ENCODE results near the gene PMP22. TPM values are rescaled to one million over a fixed set of nuclear protein-coding genes. Genes with fewer than 3 reads are reported as not detected.

Gene PMP22
- total RNA-seq, 1 experiment from 2014 or later = 28.7 TPM

DNA sequence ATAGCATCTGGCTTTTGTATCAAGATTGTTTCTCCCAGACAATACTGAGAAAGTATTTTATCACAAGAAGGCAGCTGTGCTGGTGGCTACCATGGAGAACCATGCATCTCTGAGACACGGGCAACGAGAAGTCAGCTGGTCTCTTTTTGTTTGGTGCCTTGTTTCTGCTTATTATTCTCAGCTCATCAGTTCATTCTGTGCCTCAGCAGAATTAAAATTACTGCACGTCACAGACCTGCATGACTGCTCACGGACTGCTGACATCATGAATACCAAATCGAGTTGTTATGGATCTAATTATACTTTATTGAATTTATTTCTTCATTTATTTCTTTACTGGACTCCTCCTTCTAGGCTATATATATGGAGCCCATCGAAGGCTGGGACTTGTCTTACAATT lies 19.0 kb upstream of the PMP22 start:
- Histone ChIP-seq H3K9ac (ENCODE audit: low read length) (no peak overlapping the region), H3K36me3 (ENCODE audit: control insufficient read depth in 1 of 2, insufficient read depth in 2 of 2, low read length in 2 of 2) (no peaks in the 10 kb centered on the region), H3K27me3 (ENCODE audit: insufficient read depth, low read length) (no peaks in the 10 kb centered on the region), H3K9me3 (ENCODE audit: control insufficient read depth in 1 of 2, insufficient read depth in 1 of 2, low read depth in 1 of 2, low read length in 2 of 2) (no peaks in the 10 kb centered on the region), H3K4me1 (ENCODE audit: control insufficient read depth in 1 of 2, insufficient read depth in 2 of 2, low read length in 2 of 2) (peaks cover 0 to 4% of the 10 kb centered on the region in 2 experiments; a peak in 2 of 4 replicates), H3K4me3 (replicated peaks in 1 of 2; ENCODE audit: low read depth in 1 of 2, low read length in 2 of 2) (no peak overlapping the region), H3K9me2 (ENCODE audit: insufficient read depth) (no peaks in the 10 kb centered on the region), H3K79me2 (ENCODE audit: insufficient read depth, low read length) (no peaks in the 10 kb centered on the region), H3K27ac (ENCODE audit: low read depth, low read length) (no peak overlapping the region), H2AFZ (ENCODE audit: low read depth, low read length, poor library complexity, severe bottlenecking) (no peak overlapping the region), H3K4me2 (ENCODE audit: low read length) (no peak overlapping the region), H4K20me1 (ENCODE audit: insufficient read depth) (no peaks in the 10 kb centered on the region)
- CTCF ChIA-PET = no interaction called here
- BruUV-seq (replicated peaks) = no TSS peak
- RAD21 ChIA-PET (ENCODE audit: low non-redundant PET in 1 of 2, low total read pairs in 2 of 2, uncharacterized antibody in 2 of 2, unreplicated experiment in 2 of 2) = interaction anchor here in 1 of 2 experiments (0.6 kb wide), 1 partner anchor 63 kb away, joined by 5 read pairs; no protein-coding TSS in a partner anchor
- intact Hi-C loops (cut with micrococcal nuclease) = no loop called here
- TF ChIP-seq, protein P1, sequence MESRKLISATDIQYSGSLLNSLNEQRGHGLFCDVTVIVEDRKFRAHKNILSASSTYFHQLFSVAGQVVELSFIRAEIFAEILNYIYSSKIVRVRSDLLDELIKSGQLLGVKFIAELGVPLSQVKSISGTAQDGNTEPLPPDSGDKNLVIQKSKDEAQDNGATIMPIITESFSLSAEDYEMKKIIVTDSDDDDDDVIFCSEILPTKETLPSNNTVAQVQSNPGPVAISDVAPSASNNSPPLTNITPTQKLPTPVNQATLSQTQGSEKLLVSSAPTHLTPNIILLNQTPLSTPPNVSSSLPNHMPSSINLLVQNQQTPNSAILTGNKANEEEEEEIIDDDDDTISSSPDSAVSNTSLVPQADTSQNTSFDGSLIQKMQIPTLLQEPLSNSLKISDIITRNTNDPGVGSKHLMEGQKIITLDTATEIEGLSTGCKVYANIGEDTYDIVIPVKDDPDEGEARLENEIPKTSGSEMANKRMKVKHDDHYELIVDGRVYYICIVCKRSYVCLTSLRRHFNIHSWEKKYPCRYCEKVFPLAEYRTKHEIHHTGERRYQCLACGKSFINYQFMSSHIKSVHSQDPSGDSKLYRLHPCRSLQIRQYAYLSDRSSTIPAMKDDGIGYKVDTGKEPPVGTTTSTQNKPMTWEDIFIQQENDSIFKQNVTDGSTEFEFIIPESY (IDR thresholded peaks at IDR 0.05; ENCODE audit: extremely low read depth, insufficient replicate concordance, low read length) = no peak
- no peak for TF ChIP-seq RAD21 (IDR thresholded peaks at IDR 0.05; ENCODE audit: low read depth)
- TF ChIP-seq ATF3 (IDR thresholded peaks at IDR 0.05) = no peak
- no peak for TF ChIP-seq CBX3 (IDR thresholded peaks at IDR 0.05; ENCODE audit: low read depth)
- TF ChIP-seq SIN3A (IDR thresholded peaks at IDR 0.05; ENCODE audit: low read depth) = no peak
- no peak for TF ChIP-seq REST (IDR thresholded peaks at IDR 0.05; ENCODE audit: low read depth)
- TF ChIP-seq EGR1 (IDR thresholded peaks at IDR 0.05; ENCODE audit: low read depth) = no peak
- TF ChIP-seq YY1 (IDR thresholded peaks at IDR 0.05; ENCODE audit: extremely low read depth, insufficient replicate concordance, low read depth, low read length) = no peak
- TF ChIP-seq POLR2AphosphoS5 (IDR thresholded peaks at IDR 0.05; ENCODE audit: low read depth, low read length) = no peak
- TF ChIP-seq ZNF274 (IDR thresholded peaks at IDR 0.05; ENCODE audit: low read depth, low read length) = no peak
- TF ChIP-seq EZH2 (IDR thresholded peaks at IDR 0.05) = no peak
- no peak for TF ChIP-seq ELF1 (IDR thresholded peaks at IDR 0.05; ENCODE audit: borderline replicate concordance, low read depth)
- no peak for TF ChIP-seq ZFX (IDR thresholded peaks at IDR 0.05)
- TF ChIP-seq SP1 (IDR thresholded peaks at IDR 0.05; ENCODE audit: low read depth) = no peak
- no peak for TF ChIP-seq CEBPB (IDR thresholded peaks at IDR 0.05; ENCODE audit: low read depth)
- DNase-seq (ENCODE audit: low read depth, low spot score) (no peak), ATAC-seq (no peak)
- POLR2A ChIA-PET = no interaction called here

All from HCT116 (cell line).